IMR-90 (cell line): ENCODE results near the gene DOCK1. TPM values are rescaled to one million over a fixed set of nuclear protein-coding genes. Genes with fewer than 3 reads are reported as not detected.
"Not testable (repeated sequence)": the region's sequence is repeated elsewhere in the genome, so short reads cannot be mapped to it uniquely, and the experiment has no call there.

Experiments used
- ATAC-seq: fragments of 200-7000 bp; cut with Tn5 transposase; 2 replicates; pipeline ENCODE4 v1.9.1; 2020; ENCODE audit warnings: low read depth, mild to moderate bottlenecking, moderate library complexity
- BruUV-seq: library from RNA; stranded (reverse); fragments of 400-500 nt; replicated peaks from 2 replicates; lab custom pipeline; 2021; lab: Mats Ljungman, UMichigan
- CTCF ChIA-PET: fragments of 300-600 bp; formaldehyde crosslinking; extraction: SDS; loops from one replicate; lab custom pipeline; 2021; ENCODE audit warnings: antibody characterized with exemption; lab: Yijun Ruan, JAX
- POLR2A ChIA-PET: fragments of 300-600 bp; sonication (Branson Sonifier 250); formaldehyde crosslinking; loops from one replicate; lab custom pipeline; 2022; ENCODE audit warnings: antibody characterized with exemption; ENCODE audit not compliant: unreplicated experiment; lab: Charles Lee
- DNase-seq: peaks from one replicate; pipeline ENCODE4 v3.0.0; 2013
- H2AFZ ChIP-seq: replicated peaks from 2 replicates; pipeline ENCODE3; 2013; ENCODE audit warnings: low read length, mild to moderate bottlenecking; ENCODE audit not compliant: poor library complexity
- H2AK5ac ChIP-seq: 2 replicates; pipeline ENCODE4 v1.6.1; 2013; ENCODE audit warnings: low read depth, low read length, inconsistent platforms
- H2AK9ac ChIP-seq: replicated peaks from 2 replicates; pipeline ENCODE3; 2013; ENCODE audit warnings: mild to moderate bottlenecking, low read depth, low read length, moderate library complexity; ENCODE audit not compliant: poor library complexity
- H2BK120ac ChIP-seq: 2 replicates; pipeline ENCODE4 v1.6.1; 2013; ENCODE audit warnings: low read depth, low read length, inconsistent platforms
- H2BK15ac ChIP-seq: 3 replicates; pipeline ENCODE4 v1.6.1; 2013; ENCODE audit warnings: low read depth, low read length, inconsistent platforms
- H2BK20ac ChIP-seq: 2 replicates; pipeline ENCODE4 v1.6.1; 2013; ENCODE audit warnings: low read depth, mild to moderate bottlenecking, inconsistent platforms, low read length, moderate library complexity
- H2BK5ac ChIP-seq: 2 replicates; pipeline ENCODE4 v1.6.1; 2013; ENCODE audit warnings: mild to moderate bottlenecking, low read depth, low read length, inconsistent platforms; ENCODE audit not compliant: poor library complexity, severe bottlenecking
- H3K14ac ChIP-seq: replicated peaks from 2 replicates; pipeline ENCODE4 v1.6.1; 2013; ENCODE audit warnings: low read depth, low read length, inconsistent platforms
- H3K18ac ChIP-seq: 2 replicates; pipeline ENCODE4 v1.6.1; 2013; ENCODE audit warnings: low read depth, low read length, control low read depth
- H3K23ac ChIP-seq: 2 replicates; pipeline ENCODE4 v1.6.1; 2013; ENCODE audit warnings: low read depth, low read length, inconsistent platforms
- H3K27ac ChIP-seq: 2 replicates; pipeline ENCODE4 v1.5.1; 2013; ENCODE audit warnings: mild to moderate bottlenecking, control low read depth, low read length; ENCODE audit not compliant: insufficient read depth
- H3K27me3 ChIP-seq: 2 replicates; pipeline ENCODE4 v1.6.1; 2013; ENCODE audit warnings: low read length; ENCODE audit not compliant: control insufficient read depth, insufficient read depth
- H3K36me3 ChIP-seq: 2 replicates; pipeline ENCODE4 v1.6.1; 2013; ENCODE audit warnings: low read length, mixed read lengths; ENCODE audit not compliant: control insufficient read depth, insufficient read depth
- H3K4ac ChIP-seq: 2 replicates; pipeline ENCODE4 v1.6.1; 2013; ENCODE audit warnings: low read depth, low read length, inconsistent platforms
- H3K4me1 ChIP-seq: 2 replicates; pipeline ENCODE4 v1.6.1; 2013; ENCODE audit warnings: low read length, mixed read lengths; ENCODE audit not compliant: control insufficient read depth, insufficient read depth
- H3K4me2 ChIP-seq: 2 replicates; pipeline ENCODE4 v1.6.1; 2013; ENCODE audit warnings: low read depth, mild to moderate bottlenecking, control low read depth, low read length, moderate library complexity
- H3K4me3 ChIP-seq: 2 replicates; pipeline ENCODE4 v1.5.1; 2013; ENCODE audit warnings: low read depth, mild to moderate bottlenecking, control low read depth, low read length, moderate library complexity; ENCODE audit not compliant: insufficient read depth
- H3K56ac ChIP-seq: 2 replicates; pipeline ENCODE4 v1.6.1; 2013; ENCODE audit warnings: low read length, inconsistent platforms; ENCODE audit not compliant: insufficient read depth; ENCODE audit errors: extremely low read depth
- H3K79me1 ChIP-seq, 2 experiments: 2 replicates each; pipeline ENCODE4 v1.6.1; 2013; ENCODE audit warnings: low read length in 2 of 2, inconsistent platforms in 1 of 2, low read depth in 1 of 2
- H3K9ac ChIP-seq: 2 replicates; pipeline ENCODE4 v1.6.1; 2013; ENCODE audit warnings: low read depth, low read length, control low read depth
- H3K9me1 ChIP-seq: 2 replicates; pipeline ENCODE4 v1.6.1; 2013; ENCODE audit warnings: low read length, inconsistent platforms; ENCODE audit not compliant: insufficient read depth
- H3K9me3 ChIP-seq: 2 replicates; pipeline ENCODE4 v1.6.1; 2013; ENCODE audit warnings: low read length; ENCODE audit not compliant: control insufficient read depth, insufficient read depth
- H4K20me1 ChIP-seq: 2 replicates; pipeline ENCODE4 v1.6.1; 2013; ENCODE audit warnings: low read length, inconsistent platforms; ENCODE audit not compliant: insufficient read depth
- H4K5ac ChIP-seq: 2 replicates; pipeline ENCODE4 v1.6.1; 2013; ENCODE audit warnings: mild to moderate bottlenecking, low read depth, low read length, control low read depth
- H4K8ac ChIP-seq, 2 experiments: 2 replicates each; pipeline ENCODE4 v1.6.1; 2013; ENCODE audit warnings: low read depth in 2 of 2, low read length in 2 of 2, control low read depth in 1 of 2, inconsistent platforms in 1 of 2
- H4K91ac ChIP-seq: 2 replicates; pipeline ENCODE4 v1.6.1; 2013; ENCODE audit warnings: low read depth, low read length, inconsistent platforms; ENCODE audit not compliant: insufficient read depth
- CHD1 ChIP-seq: IDR thresholded peaks from 2 replicates; pipeline ENCODE4 v1.6.1; 2012; ENCODE audit warnings: low read depth, low read length, improper control_type of control experiment
- MAFK ChIP-seq: IDR thresholded peaks from 2 replicates; pipeline ENCODE4 v1.6.1; 2012; ENCODE audit warnings: low read depth, low read length, improper control_type of control experiment
- MXI1 ChIP-seq: IDR thresholded peaks from 2 replicates; pipeline ENCODE4 v1.6.1; 2012; ENCODE audit warnings: low read depth, mild to moderate bottlenecking, low read length, moderate library complexity, borderline replicate concordance
- RCOR1 ChIP-seq: IDR thresholded peaks from 2 replicates; pipeline ENCODE4 v1.6.1; 2012; ENCODE audit warnings: mild to moderate bottlenecking, low read length, improper control_type of control experiment; ENCODE audit not compliant: insufficient replicate concordance
- RFX5 ChIP-seq: IDR thresholded peaks from 2 replicates; pipeline ENCODE4 v1.8.0; 2012; ENCODE audit warnings: low read depth, mild to moderate bottlenecking, low read length, moderate library complexity
- whole genome bisulfite sequencing, 2 experiments: methylation state at CpG; one replicate each; pipeline versions ENCODE4 v1.1.5 to v1.1.7; 2013; ENCODE audit warnings: missing lambda C conversion rate in 2 of 2; ENCODE audit not compliant: insufficient read length in 1 of 2; ENCODE audit errors: extremely low coverage in 2 of 2; 5-methylcytosine and 5-hydroxymethylcytosine counted together
- dilution Hi-C: fragments of 300-500 bp; cut with HindIII; formaldehyde crosslinking; loops from one replicate; pipeline ENCODE4 v1.14.3; 2018; ENCODE audit warnings: low sequenced_read_pairs; ENCODE audit not compliant: unreplicated experiment
- in situ Hi-C: fragments of 300-500 bp; cut with MboI; formaldehyde crosslinking; loops from 3 replicates; pipeline ENCODE4 v1.14.3; 2019; ENCODE audit warnings: low sequenced_read_pairs, inconsistent platforms, mixed read lengths
- intact Hi-C: fragments of 100-400 bp; cut with micrococcal nuclease; formaldehyde crosslinking; loops from 2 replicates; pipeline ENCODE4 v1.10.0; 2022
- polyA plus RNA-seq, 3 experiments: library from polyadenylated mRNA; depleted of rRNA; stranded (reverse); fragments of >200 nt; gene quantifications; 2 replicates each; pipeline ENCODE4 v1.2.3, GENCODE V29; 2012; ENCODE audit warnings: low replicate concordance in 1 of 3
- total RNA-seq: library from RNA; depleted of rRNA; stranded (reverse); fragments of >200 nt; gene quantifications from 2 replicates; pipeline ENCODE4 v1.2.3, GENCODE V29; 2012

The DOCK1 gene
- total and polyA plus RNA-seq, 2 of the 4 experiments (the other 2 are of a cell fraction) = 28.2 to 71.0 TPM

- intact Hi-C loops = no loop called here
- peaks cover 20% of the 10 kb centered on the region for H3K9me1 ChIP-seq
- no peak overlapping the region for H2AK5ac ChIP-seq
- no peak overlapping the region for H2AFZ ChIP-seq
- no peak for TF ChIP-seq MXI1
- no peak for TF ChIP-seq RFX5
- TF ChIP-seq MAFK = no peak
- no peak for TF ChIP-seq RCOR1
- TF ChIP-seq CHD1 = no peak
- H2BK120ac ChIP-seq = no peak overlapping the region
- no peak overlapping the region for H3K4me2 ChIP-seq
- H3K27me3 ChIP-seq = no peaks in the 10 kb centered on the region
- H3K18ac ChIP-seq = no peak overlapping the region
- no peak overlapping the region; the same call in 1 of the 2 replicates for H3K23ac ChIP-seq
- H3K36me3 ChIP-seq = peaks cover 7% of the 10 kb centered on the region
- dilution Hi-C loops = no loop called here
- no peak overlapping the region for H2BK20ac ChIP-seq
- DNase-seq = no peak
- H3K27ac ChIP-seq = no peak overlapping the region
- H3K56ac ChIP-seq = no peak overlapping the region
- no peak overlapping the region for H3K4ac ChIP-seq
- no peak overlapping the region for H4K5ac ChIP-seq
- peaks cover 10% of the 10 kb centered on the region for H3K4me1 ChIP-seq
- no peak overlapping the region for H4K91ac ChIP-seq
- in situ Hi-C loops = no loop called here
- no peak overlapping the region for H3K9ac ChIP-seq
- H3K4me3 ChIP-seq = no peak overlapping the region
- H2AK9ac ChIP-seq = no peak overlapping the region
- H2BK5ac ChIP-seq = no peak overlapping the region
- peaks cover 94% of the 10 kb centered on the region for H4K20me1 ChIP-seq
- ATAC-seq = no peak
- peaks cover 46 to 92% of the 10 kb centered on the region in 2 experiments for H3K79me1 ChIP-seq
- H3K14ac ChIP-seq = no peak overlapping the region
- ChIA-PET POLR2A (no interaction called here), CTCF (no interaction called here)
- BruUV-seq = no TSS peak
- 0 out of 2 replicates have a peak, but pooled peaks cover 1% of the 10 kb centered on the region for H3K9me3 ChIP-seq
- H4K8ac ChIP-seq = no peak overlapping the region
- no peak overlapping the region for H2BK15ac ChIP-seq
- WGBS, 2 experiments = no CpG with 5 or more reads among the region's 1 CpG
These were observed 9.3 kb downstream of the DOCK1 start for GRCh38 chr10:126914561-126914960.

- H2AK5ac ChIP-seq, H3K36me3 ChIP-seq, H3K18ac ChIP-seq, H3K23ac ChIP-seq, intact Hi-C loops, H3K27me3 ChIP-seq, H2BK20ac ChIP-seq, H2BK15ac ChIP-seq, H4K5ac ChIP-seq, H3K4me3 ChIP-seq, H3K4me2 ChIP-seq, H4K8ac ChIP-seq, H2AK9ac ChIP-seq, H2AFZ ChIP-seq, DNase-seq, H3K14ac ChIP-seq, H3K9ac ChIP-seq, dilution Hi-C loops, H4K91ac ChIP-seq, H3K56ac ChIP-seq, POLR2A ChIA-PET, H2BK120ac ChIP-seq, ATAC-seq, in situ Hi-C loops, H2BK5ac ChIP-seq, H3K9me3 ChIP-seq, H3K27ac ChIP-seq, BruUV-seq, H3K4ac ChIP-seq: not testable (repeated sequence)
- Histone ChIP-seq H3K4me1 (peaks cover 11% of the 10 kb centered on the region), H4K20me1 (peaks cover 93% of the 10 kb centered on the region), H3K9me1 (peaks cover 16% of the 10 kb centered on the region), H3K79me1 (peaks cover 39 to 92% of the 10 kb centered on the region in 2 experiments)
- CTCF ChIA-PET = interaction anchor here (0.7 kb wide), 1 partner anchor 13 kb away, joined by 3 read pairs; no protein-coding TSS in a partner anchor
- 84% methylated on average over 2 of the region's 12 CpGs; no CpG with 5 or more reads in 1 of the 2 experiments for WGBS, 2 experiments
These were observed 11.7 kb downstream of the DOCK1 start for GRCh38 chr10:126916952-126917351.
